Left forelimb (tissue), 1 donor: ENCODE data around the gene BICDL1.
A peak's percentile ranks its signal among the peaks of the same experiment; 100 is the strongest.

Source experiments
- DNase-seq: peaks from one replicate; pipeline ENCODE4 v3.0.0-alpha.2; 2018; ENCODE audit warnings: low spot score

Gene BICDL1

GRCh38 chr12:120102189-120103043 lies 113.4 kb downstream of the BICDL1 start:
- no peak for DNase-seq

GRCh38 chr12:120103044-120103338 lies 114.0 kb downstream of the BICDL1 start:
- DNase-seq, result no peak

GRCh38 chr12:120103371-120103770 lies 114.3 kb downstream of the BICDL1 start:
- DNase-seq, result no peak

- no peak for DNase-seq
These were observed 117.1 kb downstream of the BICDL1 start for GRCh38 chr12:120106151-120106550.

GRCh38 chr12:120109570-120110267 lies 120.7 kb downstream of the BICDL1 start:
- DNase-seq, result no peak

GRCh38 chr12:120110550-120111501 lies 121.8 kb downstream of the BICDL1 start:
- DNase-seq, result no peak

GRCh38 chr12:120115066-120115465 lies 126.0 kb downstream of the BICDL1 start:
- DNase-seq, result no peak

- no peak for DNase-seq
These were observed 126.8 kb downstream of the BICDL1 start for GRCh38 chr12:120115692-120116440.

- no peak for DNase-seq
These were observed 127.4 kb downstream of the BICDL1 start, which contains the start of gene RAB35 for GRCh38 chr12:120116441-120116791. Gene RAB35, minus strand, starts transcription at chr12:120116753. Its CDS starts 103 bp downstream, at chr12:120116650.

GRCh38 chr12:120116792-120117651 lies 128.0 kb downstream of the BICDL1 start:
- peak; percentile 98 for DNase-seq

GRCh38 chr12:120117961-120118320 lies 128.9 kb downstream of the BICDL1 start:
- DNase-seq, result no peak

- DNase-seq, result no peak
These were observed 129.5 kb downstream of the BICDL1 start for GRCh38 chr12:120118321-120119061.

- no peak for DNase-seq
These were observed 130.4 kb downstream of the BICDL1 start for GRCh38 chr12:120119271-120119973.

GRCh38 chr12:120121343-120121742 lies 132.3 kb downstream of the BICDL1 start:
- DNase-seq, result no peak

GRCh38 chr12:120121766-120122293 lies 132.8 kb downstream of the BICDL1 start:
- DNase-seq, result no peak

- DNase-seq, result no peak
These were observed 136.0 kb downstream of the BICDL1 start for GRCh38 chr12:120125029-120125428.

GRCh38 chr12:120125792-120126634 lies 137.0 kb downstream of the BICDL1 start:
- DNase-seq, result no peak

GRCh38 chr12:120126635-120127005 lies 137.6 kb downstream of the BICDL1 start:
- DNase-seq, result no peak
